Neuronal stem cell (in vitro differentiated cells): Measurements from ENCODE around the gene SPATA12.

Experiments
- DNase-seq: peaks from one replicate; pipeline ENCODE4 v3.0.0-alpha.2; 2013; ENCODE audit warnings: low spot score
- H2AFZ ChIP-seq: one replicate; pipeline ENCODE4 v1.6.1; 2013; ENCODE audit warnings: mild to moderate bottlenecking, low read length, inconsistent platforms
- H2AK5ac ChIP-seq: 2 replicates; pipeline ENCODE4 v1.6.1; 2013; ENCODE audit warnings: low read depth, mild to moderate bottlenecking, inconsistent platforms, low read length, moderate library complexity, mixed read lengths
- H2BK120ac ChIP-seq: 2 replicates; pipeline ENCODE4 v1.6.1; 2013; ENCODE audit warnings: low read depth, mild to moderate bottlenecking, inconsistent platforms, low read length, moderate library complexity, mixed read lengths
- H2BK12ac ChIP-seq: one replicate; pipeline ENCODE4 v1.6.1; 2013; ENCODE audit warnings: low read length, inconsistent platforms
- H2BK15ac ChIP-seq: 2 replicates; pipeline ENCODE4 v1.6.1; 2013; ENCODE audit warnings: mild to moderate bottlenecking, low read length, inconsistent platforms, mixed read lengths
- H2BK5ac ChIP-seq: one replicate; pipeline ENCODE4 v1.6.1; 2013; ENCODE audit warnings: inconsistent platforms, mild to moderate bottlenecking, low read length, moderate library complexity
- H3K14ac ChIP-seq: one replicate; pipeline ENCODE4 v1.6.1; 2013; ENCODE audit warnings: low read length, inconsistent platforms
- H3K18ac ChIP-seq: 2 replicates; pipeline ENCODE4 v1.6.1; 2013; ENCODE audit warnings: low read length, inconsistent platforms
- H3K23ac ChIP-seq: 2 replicates; pipeline ENCODE4 v1.6.1; 2013; ENCODE audit warnings: low read depth, mild to moderate bottlenecking, mixed read lengths, low read length, inconsistent platforms; ENCODE audit not compliant: poor library complexity
- H3K27ac ChIP-seq: replicated peaks from 3 replicates; pipeline ENCODE4 v1.5.1; 2013; ENCODE audit warnings: low read length, inconsistent platforms
- H3K27me3 ChIP-seq, 3 experiments: 2 replicates each; pipeline ENCODE4 v1.6.1; 2013; ENCODE audit warnings: low read length in 3 of 3, mild to moderate bottlenecking in 2 of 3, inconsistent platforms in 1 of 3, low read depth in 1 of 3, mixed read lengths in 1 of 3, moderate library complexity in 1 of 3; ENCODE audit not compliant: control insufficient read depth in 3 of 3, insufficient read depth in 3 of 3
- H3K36me3 ChIP-seq, 2 donors: replicated peaks in 1 of 2; 2 replicates each; pipeline ENCODE4 v1.6.1; 2013; ENCODE audit warnings: low read length in 2 of 2; ENCODE audit not compliant: control insufficient read depth in 2 of 2, insufficient read depth in 2 of 2
- H3K4ac ChIP-seq: 2 replicates; pipeline ENCODE4 v1.6.1; 2013; ENCODE audit warnings: inconsistent platforms, mild to moderate bottlenecking, low read length, moderate library complexity
- H3K4me1 ChIP-seq, 2 donors: 1 replicate in 1 of 2; 2 replicates in 1 of 2; pipeline ENCODE4 v1.6.1; 2013; ENCODE audit warnings: low read length in 2 of 2, low read depth in 1 of 2; ENCODE audit not compliant: control insufficient read depth in 2 of 2, insufficient read depth in 1 of 2
- H3K4me2 ChIP-seq: one replicate; pipeline ENCODE4 v1.6.1; 2013; ENCODE audit warnings: mild to moderate bottlenecking, low read length, inconsistent platforms; ENCODE audit not compliant: insufficient read depth, poor library complexity, severe bottlenecking
- H3K4me3 ChIP-seq, 2 donors: 2 replicates each; pipeline ENCODE4 v1.5.1; 2013; ENCODE audit warnings: low read length in 2 of 2, mild to moderate bottlenecking in 2 of 2, inconsistent platforms in 1 of 2, moderate library complexity in 1 of 2
- H3K79me1 ChIP-seq: one replicate; pipeline ENCODE4 v1.6.1; 2013; ENCODE audit warnings: low read depth, mild to moderate bottlenecking, inconsistent platforms, low read length, moderate library complexity
- H3K9ac ChIP-seq: one replicate; pipeline ENCODE4 v1.6.1; 2013; ENCODE audit warnings: mild to moderate bottlenecking, low read depth, low read length, inconsistent platforms; ENCODE audit not compliant: poor library complexity
- H3K9me3 ChIP-seq, 2 donors: replicated peaks in 1 of 2; 2 replicates each; pipeline versions ENCODE3 to v1.6.1; 2013; ENCODE audit warnings: low read length in 2 of 2, mild to moderate bottlenecking in 2 of 2, inconsistent platforms in 1 of 2, low read depth in 1 of 2, mixed read lengths in 1 of 2, moderate library complexity in 1 of 2; ENCODE audit not compliant: control insufficient read depth in 2 of 2, insufficient read depth in 1 of 2
- H4K8ac ChIP-seq: one replicate; pipeline ENCODE4 v1.6.1; 2013; ENCODE audit warnings: low read depth, mild to moderate bottlenecking, inconsistent platforms, low read length, moderate library complexity
- H4K91ac ChIP-seq: one replicate; pipeline ENCODE4 v1.6.1; 2013; ENCODE audit warnings: low read length, low read depth, mild to moderate bottlenecking, inconsistent platforms; ENCODE audit not compliant: poor library complexity
- WGBS, 2 donors: extraction: QIAGEN DNeasy Blood & Tissue Kit; methylation state at CpG; one replicate each; pipeline ENCODE4 v1.1.7; 2013; ENCODE audit warnings: missing lambda C conversion rate in 2 of 2, mixed read lengths in 1 of 2; ENCODE audit not compliant: insufficient read length in 2 of 2, insufficient replicate concordance in 1 of 2; ENCODE audit errors: extremely low coverage in 2 of 2; 5-methylcytosine and 5-hydroxymethylcytosine counted together

SPATA12 gene

DNA sequence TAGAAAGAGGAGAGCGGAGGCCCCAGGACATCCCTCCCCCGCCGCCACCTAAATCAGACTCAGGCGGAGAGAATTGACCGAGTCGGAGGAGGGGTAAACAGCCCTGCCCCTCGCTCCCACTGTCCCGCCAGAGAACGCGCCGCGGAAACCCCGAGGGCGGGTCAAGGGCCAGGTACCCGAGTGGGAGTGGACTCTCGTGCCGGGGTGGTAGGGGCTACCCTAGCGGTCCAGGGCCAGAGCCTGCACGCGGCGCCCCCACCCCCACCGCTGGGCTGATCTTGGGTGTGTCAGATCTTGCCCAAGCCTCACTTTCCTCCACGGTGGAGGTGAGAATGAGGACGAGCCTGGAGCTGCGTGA lies 19.0 kb downstream of the SPATA12 start:
- no peak overlapping the region for H4K91ac ChIP-seq
- H2BK120ac ChIP-seq = peak overlapping the region; percentile 25
- no peaks in the 10 kb centered on the region for H3K36me3 ChIP-seq
- H3K4me3 ChIP-seq = peak overlapping the region; percentile 61 to 70
- H3K4me2 ChIP-seq = peak overlapping the region; percentile 100
- H3K4me1 ChIP-seq = peaks cover 3 to 8% of the 10 kb centered on the region in 2 donors
- H3K79me1 ChIP-seq = no peaks in the 10 kb centered on the region
- peak overlapping the region; percentile 85 for H3K9ac ChIP-seq
- H2BK15ac ChIP-seq = no peak overlapping the region
- H3K27me3 ChIP-seq = peaks cover 0 to 44% (median 26%) of the 10 kb centered on the region in 3 experiments
- H2BK5ac ChIP-seq = no peak overlapping the region
- DNase-seq = no peak
- H2AK5ac ChIP-seq = peak overlapping the region; percentile 29
- no peak overlapping the region for H3K4ac ChIP-seq
- peak overlapping the region; percentile 79 for H3K18ac ChIP-seq
- peak overlapping the region; percentile 75 for H3K23ac ChIP-seq
- H3K14ac ChIP-seq = no peak overlapping the region
- H2BK12ac ChIP-seq = no peak overlapping the region
- no CpG with 5 or more reads among the region's 25 CpGs for WGBS, 2 donors
- peak overlapping the region; percentile 99 for H2AFZ ChIP-seq
- no peaks in the 10 kb centered on the region for H3K9me3 ChIP-seq
- H4K8ac ChIP-seq = no peak overlapping the region
- H3K27ac ChIP-seq = no peak overlapping the region

DNA sequence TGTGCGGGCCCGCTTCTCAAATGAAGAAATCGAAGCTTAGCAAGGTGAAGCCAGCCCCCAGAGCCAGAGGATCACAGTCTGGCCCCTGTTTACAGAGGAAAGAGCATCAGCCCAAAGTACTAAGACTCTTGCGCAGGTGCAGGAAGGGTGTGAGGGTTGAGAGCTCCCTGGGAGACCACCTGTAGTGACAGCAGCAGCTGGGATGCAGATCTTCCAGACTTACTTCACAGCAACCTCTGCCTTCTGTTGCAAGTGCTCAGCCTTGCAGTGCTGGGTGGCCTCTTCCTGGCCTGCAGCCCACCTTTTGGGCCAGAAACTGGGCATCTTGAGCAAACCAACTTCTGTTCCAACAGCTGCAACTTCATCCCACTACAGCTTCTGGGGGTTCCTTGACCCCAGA lies 19.7 kb downstream of the SPATA12 start:
- Histone ChIP-seq H4K91ac (no peak overlapping the region), H2AK5ac (no peak overlapping the region), H2AFZ (no peak overlapping the region), H3K4ac (no peak overlapping the region), H3K4me3 (no peak overlapping the region), H3K27me3 (peaks cover 0 to 42% (median 26%) of the 10 kb centered on the region in 3 experiments), H2BK15ac (no peak overlapping the region), H3K9ac (no peak overlapping the region), H4K8ac (no peak overlapping the region), H2BK12ac (no peak overlapping the region), H2BK120ac (no peak overlapping the region), H3K27ac (no peak overlapping the region), H3K23ac (no peak overlapping the region), H3K18ac (no peak overlapping the region), H3K4me1 (peaks cover 3 to 8% of the 10 kb centered on the region in 2 donors), H3K14ac (no peak overlapping the region), H3K79me1 (no peaks in the 10 kb centered on the region), H2BK5ac (no peak overlapping the region), H3K36me3 (no peaks in the 10 kb centered on the region), H3K9me3 (no peaks in the 10 kb centered on the region), H3K4me2 (no peak overlapping the region)
- DNase-seq = no peak
- no CpG with 5 or more reads among the region's 4 CpGs for WGBS, 2 donors

DNA sequence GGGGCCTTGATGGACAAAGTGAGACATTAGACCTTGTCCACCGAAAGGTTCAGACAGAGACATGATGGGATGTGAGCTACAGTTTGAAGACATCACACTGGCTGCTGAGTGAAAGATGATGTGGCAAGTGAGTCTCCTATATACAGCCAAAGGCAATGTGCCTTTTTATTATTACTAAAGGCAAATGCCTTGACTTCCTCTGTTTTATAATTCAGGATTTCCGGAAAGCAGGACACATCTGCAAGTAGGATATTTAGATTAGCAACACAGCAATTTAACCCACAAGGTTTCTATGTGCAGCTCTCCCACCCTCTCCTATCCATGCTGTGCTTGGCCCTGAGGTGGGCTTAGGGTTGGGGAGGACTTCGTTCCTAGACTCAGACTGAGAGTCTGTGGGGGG lies 20.7 kb downstream of the SPATA12 start:
- Histone ChIP-seq H3K14ac (no peak overlapping the region), H3K36me3 (no peaks in the 10 kb centered on the region), H3K23ac (no peak overlapping the region), H3K4me2 (no peak overlapping the region), H2BK120ac (no peak overlapping the region), H3K27me3 (peaks cover 0 to 42% (median 26%) of the 10 kb centered on the region in 3 experiments), H3K27ac (no peak overlapping the region), H3K4me3 (no peak overlapping the region), H3K4me1 (peaks cover 3 to 8% of the 10 kb centered on the region in 2 donors), H3K18ac (no peak overlapping the region), H3K9me3 (no peaks in the 10 kb centered on the region), H2BK12ac (no peak overlapping the region), H2BK5ac (no peak overlapping the region), H2BK15ac (no peak overlapping the region), H4K8ac (no peak overlapping the region), H3K79me1 (no peaks in the 10 kb centered on the region), H3K9ac (no peak overlapping the region), H2AFZ (no peak overlapping the region), H3K4ac (no peak overlapping the region), H2AK5ac (no peak overlapping the region), H4K91ac (no peak overlapping the region)
- WGBS, 2 donors = no CpG with 5 or more reads among the region's 3 CpGs
- DNase-seq = no peak

DNA sequence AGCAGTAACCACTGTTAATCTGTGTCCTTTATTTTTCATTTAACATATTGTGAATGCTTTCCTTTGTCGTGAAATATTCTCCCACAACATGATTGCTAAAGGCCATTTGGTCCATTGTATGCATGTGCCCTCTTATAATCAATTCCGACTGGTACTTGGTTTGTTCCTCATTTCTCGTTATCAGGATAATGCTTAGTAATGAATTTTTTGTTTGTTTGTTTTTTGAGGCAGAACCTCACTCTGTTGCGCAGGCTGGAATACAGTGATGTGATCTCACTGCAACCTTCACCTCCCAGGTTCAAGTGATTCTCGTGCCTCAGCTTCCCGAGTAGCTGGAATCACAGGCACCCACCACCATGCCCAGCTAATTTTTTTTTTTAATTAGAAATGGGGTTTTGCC lies 22.0 kb downstream of the SPATA12 start:
- no peak overlapping the region for H3K18ac ChIP-seq
- H3K27me3 ChIP-seq = peaks cover 0 to 32% (median 23%) of the 10 kb centered on the region in 3 experiments
- H2BK5ac ChIP-seq = no peak overlapping the region
- no peak overlapping the region for H3K4me3 ChIP-seq
- no peaks in the 10 kb centered on the region for H3K9me3 ChIP-seq
- no peak overlapping the region for H3K27ac ChIP-seq
- WGBS, 2 donors = no CpG with 5 or more reads among the region's 6 CpGs
- no peak overlapping the region for H2AK5ac ChIP-seq
- no peak overlapping the region for H3K9ac ChIP-seq
- H3K23ac ChIP-seq = no peak overlapping the region
- no peak overlapping the region for H3K4ac ChIP-seq
- H3K4me1 ChIP-seq = peaks cover 3 to 8% of the 10 kb centered on the region in 2 donors
- no peak for DNase-seq
- no peak overlapping the region for H3K14ac ChIP-seq
- no peak overlapping the region for H4K8ac ChIP-seq
- no peak overlapping the region for H2BK120ac ChIP-seq
- H2AFZ ChIP-seq = no peak overlapping the region
- H3K36me3 ChIP-seq = no peaks in the 10 kb centered on the region
- H4K91ac ChIP-seq = no peak overlapping the region
- H3K4me2 ChIP-seq = no peak overlapping the region
- no peak overlapping the region for H2BK12ac ChIP-seq
- no peak overlapping the region for H2BK15ac ChIP-seq
- no peaks in the 10 kb centered on the region for H3K79me1 ChIP-seq
